HCT116 (cell line): ENCODE measurements around the gene NEK11. TPM values are rescaled to one million over a fixed set of nuclear protein-coding genes. Genes with fewer than 3 reads are reported as not detected.

ENCODE experiments used
- ATAC-seq: fragments of 200-7000 bp; cut with Tn5 transposase; 2 replicates; pipeline ENCODE4 v1.9.1; 2020; ENCODE audit warnings: mild to moderate bottlenecking, moderate library complexity
- BruUV-seq: library from RNA; stranded (reverse); fragments of 400-500 nt; replicated peaks from 2 replicates; lab custom pipeline; 2021; lab: Mats Ljungman, UMichigan
- CTCF ChIA-PET: fragments of 300-600 bp; sonication (Branson Sonifier 250); formaldehyde crosslinking; loops from one replicate; lab custom pipeline; 2021; ENCODE audit warnings: antibody characterized with exemption; lab: Charles Lee
- POLR2A ChIA-PET: fragments of 300-600, 350-600 bp; sonication (Branson Sonifier 250); formaldehyde crosslinking; loops from one replicate; lab custom pipeline; 2021; ENCODE audit warnings: antibody characterized with exemption; lab: Charles Lee
- RAD21 ChIA-PET, 2 experiments: fragments of 300-600 bp; sonication (Branson Sonifier 250); formaldehyde crosslinking; loops; one replicate each; lab custom pipeline; 2023; ENCODE audit warnings: low total read pairs in 2 of 2; ENCODE audit not compliant: uncharacterized antibody in 2 of 2, unreplicated experiment in 2 of 2, low non-redundant PET in 1 of 2; lab: Charles Lee
- DNase-seq: peaks from one replicate; pipeline ENCODE4 v3.0.0-alpha.2; 2010; ENCODE audit warnings: low read depth, low spot score
- H2AFZ ChIP-seq: fragments of 200-600 bp; shearing (Covaris generic), sonication (generic); 2 replicates; pipeline ENCODE4 v1.6.1; 2017; ENCODE audit warnings: low read depth, mixed run types, mixed read lengths, antibody characterized with exemption, low read length; ENCODE audit not compliant: poor library complexity, severe bottlenecking
- H3K27ac ChIP-seq: 2 replicates; pipeline ENCODE4 v1.5.1; 2012; ENCODE audit warnings: low read depth, low read length
- H3K27me3 ChIP-seq: fragments of 200-600 bp; sonication (generic); 2 replicates; pipeline ENCODE4 v1.6.1; 2016; ENCODE audit warnings: mixed run types, low read length, mixed read lengths; ENCODE audit not compliant: insufficient read depth
- H3K36me3 ChIP-seq, 2 experiments: fragments of 200-500 bp in 1 of 2; fragments of 200-600 bp in 1 of 2; sonication (Bioruptor generic) in 1 of 2; sonication (generic) in 1 of 2; 2 replicates each; pipeline versions ENCODE4 v1.5.1 to v1.6.1; 2014 to 2016; ENCODE audit warnings: low read length in 2 of 2, inconsistent platforms in 1 of 2, mixed read lengths in 1 of 2, mixed run types in 1 of 2; ENCODE audit not compliant: insufficient read depth in 2 of 2, control insufficient read depth in 1 of 2
- H3K4me1 ChIP-seq, 2 experiments: fragments of 200-600 bp in 1 of 2; sonication (generic) in 1 of 2; 2 replicates each; pipeline versions ENCODE4 v1.5.1 to v1.6.1; 2012 to 2017; ENCODE audit warnings: low read length in 2 of 2, inconsistent platforms in 1 of 2, mild to moderate bottlenecking in 1 of 2, mixed read lengths in 1 of 2, mixed run types in 1 of 2, moderate library complexity in 1 of 2; ENCODE audit not compliant: insufficient read depth in 2 of 2, control insufficient read depth in 1 of 2
- H3K4me2 ChIP-seq: fragments of 200-600 bp; sonication (generic); 2 replicates; pipeline ENCODE4 v1.6.1; 2017; ENCODE audit warnings: mixed run types, low read length, mixed read lengths
- H3K4me3 ChIP-seq, 2 experiments: fragments of 200-600 bp in 1 of 2; sonication (generic) in 1 of 2; replicated peaks in 1 of 2; 2 replicates each; pipeline ENCODE4 v1.5.1; 2011 to 2016; ENCODE audit warnings: low read length in 2 of 2, control low read depth in 1 of 2, low read depth in 1 of 2, mild to moderate bottlenecking in 1 of 2, mixed read lengths in 1 of 2, mixed run types in 1 of 2
- H3K79me2 ChIP-seq: fragments of 200-600 bp; sonication (generic); 2 replicates; pipeline ENCODE4 v1.6.1; 2017; ENCODE audit warnings: mild to moderate bottlenecking, mixed run types, low read length, moderate library complexity, mixed read lengths; ENCODE audit not compliant: insufficient read depth
- H3K9ac ChIP-seq: fragments of 200-600 bp; sonication (generic); 2 replicates; pipeline ENCODE4 v1.6.1; 2016; ENCODE audit warnings: low read length, mixed read lengths
- H3K9me2 ChIP-seq: fragments of 200-600 bp; sonication (generic), shearing (Covaris generic); 2 replicates; pipeline ENCODE4 v1.6.1; 2017; ENCODE audit warnings: mixed run types, mild to moderate bottlenecking, moderate library complexity; ENCODE audit not compliant: insufficient read depth
- H3K9me3 ChIP-seq, 2 experiments: fragments of 200-500 bp in 1 of 2; fragments of 200-600 bp in 1 of 2; sonication (Bioruptor generic) in 1 of 2; sonication (generic) in 1 of 2; 2 replicates each; pipeline ENCODE4 v1.6.1; 2014 to 2017; ENCODE audit warnings: low read length in 2 of 2, mixed read lengths in 2 of 2, inconsistent platforms in 1 of 2, low read depth in 1 of 2, mild to moderate bottlenecking in 1 of 2, mixed run types in 1 of 2, moderate library complexity in 1 of 2; ENCODE audit not compliant: control insufficient read depth in 1 of 2, insufficient read depth in 1 of 2
- H4K20me1 ChIP-seq: fragments of 200-600 bp; sonication (generic), shearing (Covaris generic); 2 replicates; pipeline ENCODE4 v1.6.1; 2017; ENCODE audit warnings: mixed run types, mild to moderate bottlenecking, moderate library complexity; ENCODE audit not compliant: insufficient read depth
- CEBPB ChIP-seq: IDR thresholded peaks from 2 replicates; pipeline ENCODE4 v1.6.1; 2012; ENCODE audit warnings: low read depth
- EGR1 ChIP-seq: IDR thresholded peaks from 2 replicates; pipeline ENCODE4 v1.6.1; 2012; ENCODE audit warnings: low read depth
- EZH2 ChIP-seq: fragments of 200-600 bp; sonication (generic); IDR thresholded peaks from 2 replicates; pipeline ENCODE4 v1.6.1; 2017; ENCODE audit warnings: antibody characterized with exemption, mixed run types
- MAX ChIP-seq: IDR thresholded peaks from 2 replicates; pipeline ENCODE4 v1.6.1; 2012
- POLR2A ChIP-seq: IDR thresholded peaks from 2 replicates; pipeline ENCODE4 v1.7.0; 2011; ENCODE audit warnings: borderline replicate concordance; ENCODE audit not compliant: insufficient read depth, insufficient read length; ENCODE audit errors: extremely low read depth
- POLR2AphosphoS5 ChIP-seq: IDR thresholded peaks from 2 replicates; pipeline ENCODE4 v1.6.1; 2011; ENCODE audit warnings: mild to moderate bottlenecking, low read depth, low read length, moderate library complexity
- RAD21 ChIP-seq: IDR thresholded peaks from 2 replicates; pipeline ENCODE4 v1.6.1; 2012; ENCODE audit warnings: low read depth, mild to moderate bottlenecking
- SRF ChIP-seq: IDR thresholded peaks from 2 replicates; pipeline ENCODE4 v1.6.1; 2012; ENCODE audit warnings: low read depth
- intact Hi-C: fragments of 100-400 bp; cut with micrococcal nuclease; formaldehyde crosslinking; loops from 2 replicates; pipeline ENCODE4 v1.10.0; 2022
- total RNA-seq: library from RNA; stranded (reverse); gene quantifications from one replicate; pipeline ENCODE4 v1.2.1, GENCODE V29; 2021; ENCODE audit not compliant: unreplicated experiment

The NEK11 gene
- total RNA-seq, 1 experiment from 2014 or later = 3.1 TPM

DNA sequence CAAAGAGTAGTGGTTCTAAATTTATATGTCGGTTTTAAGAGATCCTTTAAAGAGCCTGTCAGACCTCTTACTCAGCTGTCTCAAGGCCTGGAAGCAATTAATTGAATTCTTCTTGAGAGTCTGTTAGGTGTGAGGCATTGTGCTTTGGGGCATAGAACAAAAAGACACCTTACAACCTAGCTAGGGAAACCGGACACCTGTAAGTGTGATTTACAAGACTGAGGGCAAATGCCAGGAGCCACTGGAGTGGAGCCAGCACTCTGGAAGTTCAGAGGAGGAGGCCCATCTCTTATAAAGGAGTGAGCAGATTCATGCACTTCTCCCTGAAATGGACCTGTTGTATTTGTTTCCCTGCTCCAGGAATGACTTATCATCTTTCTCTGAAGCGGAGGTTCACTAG, 257.2 kb downstream of the NEK11 start:
- H2AFZ ChIP-seq = no peak overlapping the region
- H3K9me2 ChIP-seq = no peaks in the 10 kb centered on the region
- TF ChIP-seq POLR2AphosphoS5 = no peak
- DNase-seq (no peak), ATAC-seq (no peak)
- no peak overlapping the region for H3K9ac ChIP-seq
- ChIA-PET RAD21 (no interaction called here), CTCF (no interaction called here), POLR2A (no interaction called here)
- no peaks in the 10 kb centered on the region for H3K9me3 ChIP-seq
- H3K27ac ChIP-seq = no peak overlapping the region
- no peak overlapping the region for H3K4me3 ChIP-seq
- intact Hi-C loops = no loop called here
- no peaks in the 10 kb centered on the region for H3K27me3 ChIP-seq
- BruUV-seq = no TSS peak
- H3K4me1 ChIP-seq = peaks cover 0 to 2% of the 10 kb centered on the region in 2 experiments; a peak in 1 of 4 replicates
- H4K20me1 ChIP-seq = no peaks in the 10 kb centered on the region
- H3K79me2 ChIP-seq = no peaks in the 10 kb centered on the region
- H3K36me3 ChIP-seq = no peaks in the 10 kb centered on the region
- no peak overlapping the region for H3K4me2 ChIP-seq

DNA sequence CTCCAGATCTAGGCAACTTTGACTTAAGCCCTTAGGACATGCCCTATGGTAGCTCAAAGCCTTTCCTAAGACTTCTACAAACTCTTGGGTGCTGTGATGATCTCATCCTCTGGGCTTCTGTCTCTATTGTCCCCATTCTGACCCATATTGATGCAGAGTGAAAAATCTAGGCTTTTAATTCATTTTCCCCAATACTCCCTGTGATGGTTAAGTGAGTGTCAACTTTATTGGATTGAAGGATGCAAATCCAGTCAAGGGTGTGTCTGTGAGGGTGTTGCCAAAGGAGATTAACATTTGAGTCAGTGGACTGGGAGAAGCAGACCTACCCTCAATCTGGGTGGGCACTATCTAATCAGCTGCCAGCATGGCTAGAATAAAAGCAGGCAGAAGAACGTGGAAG, 257.6 kb downstream of the NEK11 start:
- no peak for TF ChIP-seq EGR1
- no peak for TF ChIP-seq CEBPB
- no peak for TF ChIP-seq RAD21
- TF ChIP-seq POLR2A = no peak
- no peak for TF ChIP-seq POLR2AphosphoS5
- TF ChIP-seq SRF = no peak
- no peak for TF ChIP-seq EZH2
- TF ChIP-seq MAX = no peak
- ATAC-seq = no peak
- Histone ChIP-seq H4K20me1 (no peaks in the 10 kb centered on the region), H3K4me2 (no peak overlapping the region), H3K36me3 (no peaks in the 10 kb centered on the region), H3K4me1 (peaks cover 0 to 2% of the 10 kb centered on the region in 2 experiments; a peak in 1 of 4 replicates), H3K9me3 (no peaks in the 10 kb centered on the region), H3K27me3 (no peaks in the 10 kb centered on the region), H3K9ac (no peak overlapping the region), H3K9me2 (no peaks in the 10 kb centered on the region), H3K4me3 (no peak overlapping the region), H2AFZ (no peak overlapping the region), H3K27ac (no peak overlapping the region), H3K79me2 (no peaks in the 10 kb centered on the region)
- DNase-seq = no peak
- CTCF ChIA-PET = no interaction called here
- no TSS peak for BruUV-seq
- POLR2A ChIA-PET = no interaction called here
- RAD21 ChIA-PET = no interaction called here
- intact Hi-C loops = no loop called here
